HG03095 (cell line): ENCODE measurements around the gene DCDC1.

Experiments
- ATAC-seq: cut with Tn5 transposase; IDR thresholded peaks from one replicate; pipeline ENCODE4 v1.9.1; 2021; ENCODE audit warnings: moderate library complexity; ENCODE audit not compliant: unreplicated experiment

The DCDC1 gene

DNA sequence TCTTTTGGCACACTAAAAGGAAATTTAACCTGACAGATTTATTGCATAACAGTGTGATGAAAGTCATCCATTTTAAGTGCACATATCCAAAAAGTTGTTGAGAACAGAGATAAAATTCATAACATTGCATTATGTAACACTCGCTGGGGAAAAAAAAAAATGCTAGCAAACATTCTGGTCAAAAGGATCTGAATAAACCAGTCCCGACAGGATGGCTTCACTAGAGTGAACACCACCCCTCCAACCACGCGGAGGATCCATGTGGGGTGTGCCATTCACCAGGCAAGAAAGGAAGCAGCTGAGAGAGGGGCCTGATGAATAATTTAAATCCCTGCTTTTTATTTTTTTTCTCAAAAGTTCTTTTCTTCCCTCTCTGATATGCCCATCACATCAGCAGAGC is 258.7 kb downstream of the DCDC1 start:
- ATAC-seq = no peak

DNA sequence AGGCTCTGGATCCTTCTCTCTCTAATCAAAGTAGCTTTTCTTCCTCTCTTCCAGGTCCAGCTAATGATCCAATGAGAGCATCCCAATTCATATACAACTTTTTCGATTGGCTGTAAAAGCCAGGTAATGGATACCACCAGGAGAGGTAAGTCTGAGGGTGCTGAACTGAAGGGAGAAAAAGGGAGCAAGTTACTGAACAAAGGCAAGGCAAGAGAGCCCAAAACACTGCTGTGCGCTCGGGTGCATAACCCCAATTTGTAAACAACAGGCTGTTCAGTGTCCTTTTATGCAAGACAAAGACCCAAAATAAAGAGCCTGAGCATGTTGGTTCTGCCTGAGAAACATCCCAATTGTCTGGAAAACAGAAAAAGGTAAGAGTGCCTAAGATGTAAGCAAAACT is 260.1 kb downstream of the DCDC1 start:
- ATAC-seq = no peak

DNA sequence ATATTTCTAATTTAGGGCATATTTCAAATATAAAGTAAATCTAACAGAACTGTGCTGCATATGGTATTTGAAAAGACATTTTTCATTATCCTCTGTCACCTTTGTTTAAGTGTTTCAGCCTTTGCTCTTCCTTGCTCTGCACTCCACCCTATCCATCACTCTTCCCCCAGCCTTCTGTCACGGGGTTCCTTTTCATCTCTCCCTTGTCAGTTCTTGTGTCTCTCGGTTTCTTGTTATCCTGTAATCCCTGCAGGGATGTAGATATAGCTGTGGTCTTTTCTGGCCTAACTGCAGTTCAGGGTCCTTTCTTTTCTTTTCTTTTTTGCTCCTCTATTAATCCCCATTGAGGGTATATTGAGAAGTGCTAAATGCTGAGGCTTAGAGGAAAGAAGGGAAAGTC is 261.9 kb downstream of the DCDC1 start:
- no peak for ATAC-seq

DNA sequence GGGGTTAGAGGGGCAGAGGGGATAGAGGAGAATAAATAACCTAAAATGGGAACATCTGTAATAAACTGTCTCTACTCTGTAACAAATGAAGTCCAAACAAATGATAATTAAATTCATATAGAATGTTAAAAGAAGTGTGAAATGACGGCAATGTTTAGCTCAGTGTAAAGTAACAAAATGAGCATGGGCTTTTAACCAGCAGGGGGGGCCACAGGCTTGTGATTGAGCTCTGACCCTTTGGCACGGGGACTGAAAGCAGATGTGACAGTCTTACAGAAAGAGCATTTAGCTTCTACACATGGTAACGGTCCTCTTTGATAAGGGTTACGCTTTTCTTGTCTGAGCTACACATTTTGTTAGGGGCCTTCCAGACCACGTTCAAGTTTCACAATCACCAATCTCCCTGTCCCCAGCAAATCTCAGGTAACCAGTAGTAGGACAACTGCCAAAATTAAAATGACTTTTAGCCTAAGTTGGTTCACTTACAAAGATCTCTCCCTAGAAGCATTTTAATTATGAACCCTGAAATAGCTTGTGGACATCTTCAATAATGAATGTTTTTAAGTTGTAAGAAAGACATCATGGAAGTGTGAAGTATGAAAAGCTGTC is 262.5 kb downstream of the DCDC1 start:
- peak; percentile 88 for ATAC-seq

DNA sequence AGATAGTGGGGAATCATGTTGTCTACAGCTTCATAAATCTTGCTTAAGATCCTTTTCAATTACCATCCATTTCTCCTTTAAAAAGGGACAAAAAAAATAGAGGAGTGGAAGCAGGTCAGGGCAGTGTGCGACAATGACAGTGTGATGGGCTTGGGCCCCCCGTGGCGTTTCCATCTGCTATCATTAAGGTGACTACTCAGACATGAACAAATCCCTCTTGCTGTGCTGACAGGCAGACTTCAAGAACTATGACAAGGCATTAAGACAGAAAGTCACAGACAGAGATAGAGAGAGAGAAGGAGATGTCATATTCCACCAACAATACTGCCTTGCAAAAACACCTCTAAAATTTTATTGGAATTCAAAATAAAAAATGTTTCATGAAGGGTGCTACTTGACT is 263.2 kb downstream of the DCDC1 start:
- no peak for ATAC-seq

DNA sequence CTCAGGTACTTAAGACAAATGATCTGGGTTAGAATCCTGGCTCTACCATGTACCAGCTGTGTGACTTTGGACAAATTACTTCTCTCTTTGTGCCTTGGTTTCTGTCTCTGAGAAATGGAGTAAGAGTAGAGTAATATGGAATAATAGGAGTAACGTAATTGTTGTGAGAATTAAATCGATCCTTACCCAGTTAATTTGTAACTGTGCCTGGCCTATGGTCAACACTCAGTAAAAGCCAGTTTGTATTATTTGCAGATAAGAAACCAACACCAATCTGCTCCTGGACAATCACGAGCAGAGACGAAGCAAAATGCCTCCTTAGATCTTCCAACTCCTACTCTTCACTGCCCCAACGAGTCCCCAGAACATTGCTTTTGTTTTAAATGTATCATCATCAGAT is 266.7 kb downstream of the DCDC1 start:
- no peak for ATAC-seq

DNA sequence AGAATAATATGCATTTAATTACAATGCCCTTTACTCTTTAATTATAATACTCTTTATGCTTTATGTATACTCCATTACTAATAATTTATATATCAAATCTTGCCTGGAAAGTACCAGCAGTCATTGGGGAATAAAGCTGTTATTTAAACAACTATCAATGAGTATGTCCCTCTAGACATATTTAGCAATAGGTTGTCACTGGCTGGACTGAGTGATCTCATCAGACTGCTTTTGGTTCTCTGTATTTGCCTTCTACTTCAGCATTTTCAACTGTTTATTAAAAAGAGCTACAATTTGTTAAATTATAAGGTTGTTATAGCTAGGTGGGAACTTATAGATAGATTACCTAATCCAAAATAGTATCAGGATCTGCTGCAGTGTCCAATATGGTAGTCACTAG is 267.2 kb downstream of the DCDC1 start:
- ATAC-seq = no peak

DNA sequence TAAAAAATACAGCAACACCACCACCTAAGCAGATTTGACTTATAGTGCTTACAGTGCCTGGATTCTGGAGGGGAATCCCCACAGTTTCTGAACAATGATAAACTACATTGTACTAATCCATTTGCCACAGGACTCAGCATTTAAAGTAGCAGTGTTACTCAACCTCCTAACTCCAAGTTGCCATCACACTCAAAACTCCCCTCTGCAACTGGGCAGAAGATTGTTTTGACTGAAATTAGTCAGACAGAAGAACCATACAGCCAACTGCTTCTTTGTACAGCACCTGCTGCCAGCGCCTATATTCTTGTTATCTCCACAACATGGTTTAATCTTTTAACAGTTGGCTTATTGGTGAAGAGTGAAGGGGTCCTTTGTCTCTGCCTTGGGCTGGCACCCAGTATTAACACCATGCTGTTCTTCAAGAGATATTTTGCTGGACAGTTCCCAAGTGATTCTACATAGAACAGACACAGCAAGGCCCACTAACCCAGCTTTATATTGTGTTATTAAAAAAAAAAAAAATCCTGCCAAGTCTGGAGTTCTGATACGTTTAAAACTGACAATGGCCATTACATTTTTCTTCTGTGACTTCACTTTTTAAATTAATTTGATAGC is 273.2 kb downstream of the DCDC1 start:
- no peak for ATAC-seq

DNA sequence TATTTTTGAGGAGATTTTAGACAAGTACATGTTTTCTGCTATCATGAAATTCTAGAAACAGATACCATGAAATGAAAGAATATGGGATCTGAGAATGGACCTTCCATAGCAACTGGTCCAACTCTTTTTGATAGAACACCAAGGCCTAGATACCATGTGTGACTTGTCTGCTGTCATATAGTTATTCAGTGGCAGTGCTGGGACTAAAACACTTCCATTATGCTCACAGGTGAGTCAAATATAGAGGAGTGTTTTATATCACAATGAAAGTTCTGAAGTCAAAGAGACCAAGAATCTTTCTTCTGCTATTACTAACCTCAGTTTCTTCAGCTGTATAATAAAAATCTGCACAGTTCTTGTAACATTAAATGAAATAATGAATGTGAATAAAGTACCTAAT is 276.9 kb downstream of the DCDC1 start:
- no peak for ATAC-seq

DNA sequence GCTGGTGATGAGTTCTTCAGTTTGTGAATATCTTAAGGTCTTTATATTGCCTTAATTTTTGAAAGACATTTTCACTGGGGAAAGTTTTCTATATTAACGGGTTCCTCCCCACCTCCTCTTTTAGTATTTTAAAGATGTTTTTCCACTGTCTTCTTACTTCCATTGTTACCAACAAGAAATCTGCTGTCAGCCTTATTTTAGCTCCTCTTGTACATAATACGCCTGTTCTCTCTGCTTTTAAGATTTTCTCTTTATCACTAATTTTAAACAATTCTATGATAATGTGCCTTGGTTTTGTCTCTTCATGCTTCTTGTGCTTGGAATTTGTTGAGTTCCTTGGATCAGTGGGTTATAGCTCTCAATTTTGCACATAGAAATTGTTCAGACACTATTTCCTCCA is 280.4 kb downstream of the DCDC1 start:
- ATAC-seq = no peak

DNA sequence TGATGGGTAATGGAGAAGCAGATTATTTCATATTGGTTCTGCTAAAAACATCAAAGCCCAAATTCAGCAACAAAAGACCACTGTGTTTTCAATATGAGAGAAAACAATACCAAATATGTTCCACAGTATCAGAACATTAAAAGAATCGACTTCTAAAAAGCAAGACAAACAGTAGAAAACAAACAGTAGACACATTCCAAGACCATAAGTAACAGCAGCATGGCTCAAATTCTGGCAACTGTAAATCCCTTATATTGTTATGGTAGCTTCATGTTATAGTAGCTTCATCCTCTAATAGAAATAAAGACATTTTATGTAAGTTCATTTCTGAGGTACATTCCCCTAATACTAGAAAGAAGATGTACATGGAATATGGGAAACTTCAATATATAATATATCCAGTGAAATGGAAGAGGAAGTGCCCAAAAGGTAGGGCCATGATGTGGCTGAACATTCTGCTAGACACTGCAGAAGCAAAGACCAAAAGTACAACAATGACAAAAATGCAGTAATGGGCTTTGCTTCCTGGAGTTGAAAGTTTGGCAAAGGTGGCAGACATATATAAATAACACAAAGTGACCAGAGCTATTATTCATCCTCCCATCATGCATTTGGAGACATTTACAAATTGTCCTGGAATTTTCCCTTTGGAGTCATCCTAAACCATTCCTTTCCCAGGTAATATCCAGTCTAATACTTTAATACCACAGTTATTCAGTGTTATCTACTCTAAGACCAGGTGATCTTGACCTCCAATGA is 299.9 kb downstream of the DCDC1 start:
- ATAC-seq = no peak

DNA sequence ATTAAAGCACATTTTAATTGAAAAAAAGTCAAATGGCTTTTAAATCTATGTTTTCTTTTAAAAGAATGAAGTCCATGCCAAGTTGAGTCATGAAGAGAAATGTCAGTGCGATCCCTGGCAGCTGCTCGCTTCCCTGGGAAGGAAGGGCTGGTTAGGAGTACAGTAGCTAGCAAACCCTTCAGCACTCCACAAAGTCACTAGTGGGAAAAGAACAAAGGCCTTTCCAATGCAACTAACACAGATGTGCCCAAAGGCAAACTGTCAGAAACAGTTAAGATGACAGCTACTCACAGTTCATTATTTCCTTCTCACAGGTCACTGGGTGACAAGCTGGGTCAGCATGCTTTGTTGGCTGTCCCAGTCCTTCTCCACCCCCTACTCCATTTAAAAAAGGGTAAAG is 308.7 kb downstream of the DCDC1 start:
- no peak for ATAC-seq

DNA sequence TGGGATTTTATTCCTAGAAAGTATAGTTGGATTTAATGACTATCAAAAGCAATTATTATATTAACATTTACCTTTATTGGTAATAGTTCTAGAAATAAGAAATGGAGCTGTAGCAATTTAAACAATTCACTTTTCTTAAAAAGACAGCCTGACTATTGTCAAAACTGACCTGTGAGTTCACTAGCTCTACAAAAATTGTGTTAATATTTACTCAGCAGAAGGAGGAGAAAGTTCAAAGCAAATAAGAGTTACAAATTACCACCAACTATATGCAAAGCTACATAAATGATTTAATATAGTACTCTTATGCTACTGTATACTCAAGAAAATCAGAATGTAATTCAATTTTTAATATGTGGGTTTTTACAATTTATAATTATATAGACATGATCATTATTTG is 310.0 kb downstream of the DCDC1 start:
- ATAC-seq = no peak

DNA sequence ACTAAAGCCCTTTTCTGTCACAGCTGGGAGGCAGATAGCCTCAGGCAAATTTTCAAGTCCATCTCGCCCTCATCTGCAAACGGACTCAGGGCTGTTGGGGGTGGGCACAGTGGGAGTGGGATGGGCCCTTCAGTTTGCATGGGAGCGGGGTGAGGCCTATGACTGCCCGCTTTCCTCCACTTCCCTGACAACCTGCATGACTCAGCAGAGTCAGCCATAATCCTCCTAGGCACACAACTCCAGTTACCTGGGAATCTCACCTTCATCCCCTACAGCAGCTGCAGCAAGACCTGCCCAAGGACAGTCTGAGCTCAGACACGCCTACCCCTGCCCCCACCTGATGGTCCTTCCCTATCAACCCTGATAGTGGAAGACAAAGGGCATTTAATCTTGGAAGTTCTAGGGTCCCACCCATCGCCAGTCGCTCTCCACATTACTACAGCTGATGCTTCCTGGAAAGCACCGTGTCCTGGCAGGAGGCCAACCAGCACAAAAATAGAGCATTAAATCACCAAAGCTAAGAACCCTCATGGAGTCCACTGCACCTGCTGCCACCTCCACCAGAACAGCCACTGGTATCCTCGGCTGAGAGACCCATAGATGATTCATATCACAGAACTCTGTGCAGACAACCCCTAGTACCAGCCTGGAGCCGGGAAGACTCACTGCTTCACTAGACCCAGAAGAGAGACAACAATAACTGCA is 319.3 kb downstream of the DCDC1 start:
- ATAC-seq = no peak

DNA sequence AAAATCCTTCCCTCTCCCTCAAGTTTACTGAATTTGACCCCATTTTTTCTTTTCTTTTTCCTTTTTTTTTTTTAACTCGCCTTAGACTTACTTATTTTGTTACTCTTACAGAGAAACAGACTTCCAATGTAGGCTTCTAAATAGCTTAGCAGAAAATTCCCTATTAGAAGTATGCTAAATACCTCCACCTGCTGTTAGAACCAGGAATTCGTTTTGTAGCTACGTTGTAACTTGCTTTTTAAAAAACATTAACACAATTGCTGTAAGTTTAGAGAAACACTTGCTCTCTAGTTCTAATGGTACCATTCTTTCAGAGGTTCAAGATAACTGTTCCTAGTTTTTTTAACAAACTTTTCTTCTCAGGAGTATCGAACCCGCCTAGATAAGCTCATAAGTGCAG is 324.2 kb downstream of the DCDC1 start:
- no peak for ATAC-seq

DNA sequence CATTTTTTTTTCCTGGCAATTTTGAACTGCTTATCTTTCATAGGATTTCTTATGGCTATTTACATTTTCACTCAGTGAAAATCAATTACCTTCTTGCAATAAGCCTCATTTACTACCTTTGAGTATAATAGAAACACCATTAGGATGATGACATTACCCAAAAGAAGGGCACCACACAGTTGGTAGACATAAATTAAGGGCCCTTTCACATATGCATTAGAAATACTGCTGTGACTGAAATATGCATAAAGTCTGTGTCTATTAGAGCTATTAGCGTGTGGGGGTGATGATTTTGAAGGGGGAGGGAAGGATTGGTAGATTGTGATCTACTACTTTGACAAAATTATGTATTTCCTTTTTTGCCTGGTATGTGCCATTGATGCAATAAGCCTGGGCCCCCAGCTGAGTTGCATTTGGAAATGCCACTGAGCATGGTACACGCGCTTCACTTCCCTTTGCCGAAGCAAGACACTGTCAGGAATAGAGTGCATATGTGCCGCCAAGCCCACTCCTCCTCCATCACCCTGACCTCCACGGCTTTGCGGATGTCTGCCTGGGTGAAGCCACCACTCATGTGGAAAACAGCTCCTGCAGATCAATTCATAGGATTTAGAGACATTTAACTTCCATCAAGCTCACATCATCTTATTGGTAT is 339.3 kb downstream of the DCDC1 start:
- ATAC-seq = no peak

DNA sequence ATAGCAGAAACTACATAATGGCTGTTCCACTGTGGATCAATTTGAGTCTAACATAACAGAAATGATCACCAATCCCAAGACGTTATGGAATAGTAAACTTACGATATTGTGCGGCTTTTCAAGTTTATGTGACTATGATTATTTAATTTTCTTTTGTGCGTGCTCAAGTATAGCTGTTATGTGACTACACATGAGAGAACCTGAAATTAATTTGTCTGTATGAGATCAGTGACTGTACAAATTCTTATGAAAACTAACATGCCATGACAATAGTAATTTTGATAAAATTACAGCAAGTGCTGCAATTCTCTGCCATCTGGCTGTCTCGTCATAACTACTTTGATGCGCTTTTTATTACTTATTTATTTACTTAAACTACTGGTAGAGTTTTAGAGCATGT is 343.2 kb downstream of the DCDC1 start:
- ATAC-seq = no peak

DNA sequence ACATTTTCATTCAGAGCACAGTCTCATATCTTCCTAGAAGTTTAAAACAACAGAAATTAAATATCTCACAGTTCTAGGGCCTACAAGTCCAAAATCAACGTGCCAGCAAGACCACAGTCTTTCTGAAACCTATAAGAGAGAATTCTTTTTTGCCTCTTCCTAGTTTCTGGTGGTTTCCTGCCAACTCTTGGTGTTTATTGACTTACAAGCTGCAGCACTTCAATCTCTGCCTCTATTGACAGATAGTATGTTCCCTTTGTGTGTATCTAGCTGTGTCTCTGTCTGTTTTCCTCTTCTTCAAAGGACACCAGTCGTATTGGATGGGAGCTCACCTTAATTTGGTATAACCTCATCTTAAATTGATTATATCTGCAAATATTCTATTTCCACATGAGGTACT is 347.5 kb downstream of the DCDC1 start:
- ATAC-seq = no peak

DNA sequence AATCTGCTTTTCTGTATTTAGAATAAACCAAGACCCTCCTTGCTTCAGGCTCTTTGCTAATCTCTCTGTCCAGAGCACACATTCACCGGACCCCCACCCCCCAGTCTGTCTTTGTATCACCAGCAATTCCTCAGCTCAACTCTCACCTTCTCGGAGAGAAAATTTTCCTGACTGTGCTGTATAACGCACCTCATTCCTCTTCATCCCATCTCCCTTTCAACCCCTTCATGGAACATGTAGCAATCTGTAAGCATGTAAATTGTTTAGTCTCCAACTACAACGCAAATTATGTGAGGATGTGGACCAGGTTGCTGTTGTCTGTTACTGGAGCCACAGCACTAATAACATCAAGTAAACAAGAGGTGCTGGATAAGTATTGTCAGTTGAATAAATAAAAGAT is 349.8 kb downstream of the DCDC1 start:
- no peak for ATAC-seq

DNA sequence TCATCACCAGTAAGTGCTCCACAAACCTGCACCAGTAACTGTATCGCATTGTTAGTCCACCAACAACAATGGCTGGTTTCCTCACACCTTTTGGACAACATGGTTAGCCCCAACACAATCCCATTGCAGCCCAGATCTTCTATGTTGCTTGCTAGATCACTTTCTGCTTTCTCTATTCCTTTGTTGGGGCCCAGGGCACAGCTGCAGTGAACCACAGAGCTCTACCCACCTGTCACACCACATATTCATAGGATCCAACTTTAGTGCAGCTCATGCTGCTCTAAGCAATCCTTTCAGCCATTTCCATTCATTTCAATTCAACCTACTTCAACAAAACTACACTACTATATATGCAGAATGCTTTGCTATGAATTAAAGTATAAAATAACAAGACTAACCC is 364.3 kb downstream of the DCDC1 start:
- no peak for ATAC-seq

DNA sequence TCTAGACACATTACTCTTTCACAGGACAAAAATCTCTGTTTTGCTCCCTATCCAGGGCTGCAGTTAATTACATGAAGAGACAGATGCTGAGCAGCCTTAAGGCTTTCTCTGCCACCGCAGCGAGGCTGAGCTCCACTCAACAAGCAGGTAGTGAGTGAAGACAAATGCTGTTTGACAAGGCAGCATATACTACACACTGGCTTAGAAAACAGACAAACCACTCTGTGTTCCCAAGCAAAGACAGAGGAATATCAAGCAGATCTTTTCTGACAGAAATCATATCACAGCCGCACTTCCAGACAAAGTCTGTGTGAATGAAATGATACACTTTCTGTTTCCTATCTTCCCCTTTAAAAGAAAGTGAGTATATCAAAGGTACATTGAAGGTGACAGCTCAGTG is 368.1 kb downstream of the DCDC1 start:
- no peak for ATAC-seq
